Subcutaneous abdominal adipose tissue (tissue), 5 donors: ENCODE results near the gene DENND4A.
"Not testable (repeated sequence)": the region's sequence is repeated elsewhere in the genome, so short reads cannot be mapped to it uniquely, and the experiment has no call there.

Experiments
- H3K27ac ChIP-seq: one replicate; pipeline ENCODE4 v1.7.0; 2013; ENCODE audit warnings: low read depth, mild to moderate bottlenecking, inconsistent platforms, low read length, moderate library complexity
- H3K27me3 ChIP-seq, 5 donors: one replicate each; pipeline ENCODE4 v1.7.0; 2013; ENCODE audit warnings: low read length in 5 of 5, inconsistent platforms in 1 of 5; ENCODE audit not compliant: control insufficient read depth in 5 of 5, insufficient read depth in 4 of 5
- H3K36me3 ChIP-seq, 5 donors: one replicate each; pipeline ENCODE4 v1.7.0; 2013; ENCODE audit warnings: low read length in 5 of 5; ENCODE audit not compliant: control insufficient read depth in 5 of 5, insufficient read depth in 5 of 5
- H3K4me1 ChIP-seq, 5 donors: one replicate each; pipeline ENCODE4 v1.7.0; 2013; ENCODE audit warnings: low read length in 5 of 5, mild to moderate bottlenecking in 3 of 5, moderate library complexity in 1 of 5; ENCODE audit not compliant: control insufficient read depth in 5 of 5, insufficient read depth in 5 of 5
- H3K4me3 ChIP-seq, 5 donors: one replicate each; pipeline ENCODE4 v1.7.0; 2013; ENCODE audit warnings: low read length in 5 of 5, low read depth in 1 of 5
- H3K9ac ChIP-seq, 5 donors: one replicate each; pipeline ENCODE4 v1.7.0; 2013; ENCODE audit warnings: low read length in 5 of 5, mild to moderate bottlenecking in 4 of 5, moderate library complexity in 3 of 5
- H3K9me3 ChIP-seq, 5 donors: one replicate each; pipeline ENCODE4 v1.7.0; 2013; ENCODE audit warnings: low read length in 5 of 5; ENCODE audit not compliant: control insufficient read depth in 5 of 5
- donor health status: healthy.
- donor health status: healthy.
- donor health status: healthy.
- donor health status: healthy.
- donor health status: healthy.

DENND4A gene

DNA sequence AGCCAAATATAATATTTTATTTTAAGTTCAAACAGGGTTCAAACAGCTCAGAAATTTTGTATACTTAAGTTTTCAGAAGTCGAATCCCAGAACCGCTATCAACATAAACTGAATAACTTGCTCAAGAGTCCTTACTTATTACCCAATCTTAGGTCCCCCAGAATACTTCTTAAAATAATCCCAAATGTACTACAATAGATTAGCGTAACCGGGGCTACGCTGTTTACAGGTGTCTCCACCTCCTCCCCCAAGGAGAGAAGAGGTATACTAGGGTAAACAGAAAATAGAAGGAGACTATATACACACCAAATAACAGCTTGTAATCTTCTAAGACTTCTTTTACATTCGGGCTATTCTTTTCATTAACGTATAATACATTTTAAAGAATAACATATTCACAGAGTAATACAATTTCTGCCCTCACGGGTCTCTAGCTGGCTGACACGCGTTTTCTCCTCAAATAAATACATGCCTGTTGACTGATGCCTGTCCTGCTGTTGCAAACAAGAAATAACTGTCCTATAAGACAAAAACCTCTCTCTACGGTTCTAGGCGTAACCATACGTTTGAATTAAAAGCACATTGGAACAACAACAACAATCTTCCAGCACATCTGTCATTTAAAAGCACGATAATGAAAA, 1.3 kb downstream of the DENND4A start:
- Histone ChIP-seq H3K36me3 (no peaks in the 10 kb centered on the region), H3K9ac (peak overlapping the region; percentile 63 to 94 (median 91)), H3K27ac (peak overlapping the region; percentile 96), H3K4me3 (peak overlapping the region; percentile 68 to 90 (median 86)), H3K9me3 (no peaks in the 10 kb centered on the region), H3K4me1 (peaks cover 0 to 27% (median 22%) of the 10 kb centered on the region in 5 donors), H3K27me3 (no peaks in the 10 kb centered on the region)

DNA sequence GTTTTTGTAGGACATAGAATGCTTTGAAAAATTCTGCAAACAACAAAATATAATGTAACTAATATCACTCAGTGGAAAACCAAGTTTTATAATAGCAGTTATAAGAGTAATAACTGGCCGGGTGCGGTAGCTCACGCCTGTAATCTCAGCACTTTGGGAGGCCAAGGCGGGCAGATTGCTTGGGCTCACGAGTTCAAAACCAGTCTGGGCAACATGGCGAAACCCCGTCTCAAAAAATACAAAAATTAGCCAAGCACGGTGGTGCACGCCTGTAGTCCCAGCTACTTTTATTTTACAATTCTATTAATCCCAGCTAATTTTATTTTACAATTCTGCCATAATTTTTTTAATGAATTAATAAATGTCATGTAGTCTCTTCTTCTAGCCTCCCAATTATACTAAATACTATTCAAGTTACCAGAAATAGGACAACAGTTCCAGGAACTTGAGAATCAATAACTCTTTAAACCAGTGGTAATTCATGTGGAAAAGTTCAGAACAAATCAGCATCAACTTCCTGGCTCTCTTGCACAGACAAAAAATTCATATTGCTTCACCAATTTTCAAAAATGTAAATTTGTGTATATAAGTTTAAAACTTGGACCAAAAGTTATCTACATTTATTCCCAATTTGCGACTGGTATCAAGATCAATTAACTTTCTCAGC, 2.2 kb downstream of the DENND4A start:
- Histone ChIP-seq H3K27me3 (no peaks in the 10 kb centered on the region), H3K4me1 (peaks cover 0 to 27% (median 21%) of the 10 kb centered on the region in 5 donors), H3K36me3 (no peaks in the 10 kb centered on the region), H3K9ac (peak overlapping the region in 2 of 5 donors; percentile 84 to 94), H3K9me3 (no peaks in the 10 kb centered on the region), H3K27ac (peak overlapping the region; percentile 96), H3K4me3 (peak overlapping the region in 1 of 5 donors; percentile 71)

DNA sequence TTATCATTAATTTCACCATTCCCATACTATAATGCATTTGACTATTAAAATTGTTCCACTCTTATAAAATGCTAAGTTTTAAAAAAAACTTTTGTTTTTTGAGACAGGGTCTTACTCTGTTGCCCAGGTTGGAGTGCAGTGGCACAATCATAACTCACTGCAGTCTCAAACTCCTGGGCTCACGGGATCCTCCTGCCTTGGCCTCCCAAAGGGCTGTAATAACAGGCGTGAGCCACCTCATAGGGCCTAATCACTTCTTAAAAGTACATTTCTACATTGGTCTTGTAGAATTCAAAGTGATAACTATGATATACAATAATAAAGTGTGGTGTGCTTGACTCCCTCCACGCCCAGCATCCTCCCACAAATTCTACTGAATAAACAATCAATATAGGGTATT, 3.0 kb downstream of the DENND4A start:
- Histone ChIP-seq H3K9me3 (no peaks in the 10 kb centered on the region), H3K9ac (no peak overlapping the region), H3K27ac (no peak overlapping the region)

DNA sequence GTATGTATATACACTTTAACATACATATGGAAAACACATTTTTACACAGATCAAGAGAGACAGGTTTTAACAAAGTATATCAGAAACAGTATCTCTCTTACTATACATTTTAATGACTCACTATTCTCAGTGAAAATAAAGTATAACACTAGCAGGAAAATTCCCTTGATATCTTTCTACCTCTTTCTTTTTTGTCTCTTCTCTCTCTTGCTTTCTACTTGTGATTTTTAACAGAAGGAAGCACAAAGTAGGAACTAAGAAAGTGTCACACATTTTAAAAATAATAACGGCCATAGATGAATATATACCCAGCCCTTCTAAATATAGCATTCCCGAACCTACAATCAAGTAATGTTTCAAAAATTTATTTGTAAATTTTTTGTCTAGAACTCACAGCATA, 4.8 kb downstream of the DENND4A start:
- Histone ChIP-seq H3K36me3 (no peaks in the 10 kb centered on the region), H3K27me3 (no peaks in the 10 kb centered on the region), H3K9me3 (no peaks in the 10 kb centered on the region), H3K27ac (no peak overlapping the region), H3K4me1 (peaks cover 0 to 17% (median 13%) of the 10 kb centered on the region in 5 donors), H3K9ac (no peak overlapping the region), H3K4me3 (no peak overlapping the region)

More for the DNA sequence above, 3.0 kb downstream of the DENND4A start:
- Histone ChIP-seq H3K4me1 (peaks cover 0 to 27% (median 21%) of the 10 kb centered on the region in 5 donors), H3K4me3 (no peak overlapping the region), H3K36me3 (no peaks in the 10 kb centered on the region), H3K27me3 (no peaks in the 10 kb centered on the region)

DNA sequence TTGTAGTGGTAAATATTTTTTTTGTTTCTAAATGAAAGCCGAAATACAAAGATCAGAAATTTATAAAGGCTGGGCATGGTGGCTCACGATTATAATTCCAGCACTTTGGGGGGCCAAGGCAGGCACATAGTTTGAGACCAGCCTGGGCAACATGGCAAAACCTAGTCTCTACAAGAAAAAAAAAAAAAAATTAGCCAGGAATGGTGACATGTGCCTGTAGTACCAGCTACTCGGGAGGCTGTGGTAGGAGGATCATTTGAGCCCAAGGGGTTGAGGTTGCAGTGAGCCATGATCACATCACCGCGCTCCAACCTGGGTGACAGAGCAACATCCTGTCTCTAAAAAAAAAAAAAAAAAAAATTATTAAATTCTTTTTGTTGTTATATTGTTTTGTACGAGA, 6.9 kb downstream of the DENND4A start:
- Histone ChIP-seq H3K9me3 (no peaks in the 10 kb centered on the region), H3K36me3 (no peaks in the 10 kb centered on the region), H3K27ac (no peak overlapping the region), H3K4me3 (no peak overlapping the region), H3K4me1 (peaks cover 0 to 10% (median 5%) of the 10 kb centered on the region in 5 donors), H3K9ac (no peak overlapping the region), H3K27me3 (no peaks in the 10 kb centered on the region)

DNA sequence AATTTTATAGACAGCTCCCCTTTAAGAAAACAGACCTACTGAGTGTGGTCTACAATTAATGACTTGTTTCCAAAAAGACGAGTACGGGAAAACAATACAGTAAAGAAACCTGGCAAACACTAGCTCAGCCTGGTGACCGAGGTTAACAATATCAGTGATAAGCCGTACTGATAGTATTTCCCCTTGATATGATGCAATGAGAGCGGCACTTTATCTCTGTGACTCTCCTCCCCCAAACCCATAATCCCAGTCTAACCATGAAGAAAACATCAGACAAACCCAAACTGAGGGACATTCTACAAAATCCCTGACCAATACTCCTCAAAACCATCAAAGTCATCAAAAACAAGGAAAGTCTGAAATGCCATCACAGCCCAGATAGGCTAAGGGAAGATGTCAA, 8.2 kb downstream of the DENND4A start:
- Histone ChIP-seq H3K27ac (no peak overlapping the region), H3K4me1 (peaks cover 0 to 9% (median 2%) of the 10 kb centered on the region in 5 donors), H3K9me3 (no peaks in the 10 kb centered on the region), H3K4me3 (no peak overlapping the region), H3K36me3 (no peaks in the 10 kb centered on the region), H3K27me3 (no peaks in the 10 kb centered on the region), H3K9ac (no peak overlapping the region)

DNA sequence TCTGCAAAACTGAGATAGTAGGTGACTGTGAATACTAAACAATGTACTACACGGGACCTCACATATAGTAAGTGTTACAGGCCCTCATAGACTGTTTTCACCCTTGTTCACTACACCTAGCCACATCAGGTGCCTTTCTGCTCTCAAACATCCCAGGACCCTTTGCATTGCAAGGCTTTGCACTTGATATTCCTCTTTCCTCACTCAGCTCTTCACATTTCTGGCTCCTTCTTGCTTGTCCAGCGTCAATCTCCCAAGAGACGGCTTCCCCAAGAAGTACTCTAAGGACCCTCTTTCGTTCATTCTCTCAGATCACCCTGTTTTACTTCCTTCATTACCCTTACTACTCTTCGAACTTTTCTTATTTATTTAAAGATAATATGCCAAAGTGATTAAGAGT, 10.0 kb downstream of the DENND4A start:
- H3K27me3 ChIP-seq = no peaks in the 10 kb centered on the region
- no peak overlapping the region for H3K27ac ChIP-seq
- no peaks in the 10 kb centered on the region for H3K36me3 ChIP-seq
- H3K4me3 ChIP-seq = no peak overlapping the region
- H3K4me1 ChIP-seq = peaks cover 0 to under 1% (median 0%) of the 10 kb centered on the region in 5 donors
- H3K9ac ChIP-seq = no peak overlapping the region
- H3K9me3 ChIP-seq = no peaks in the 10 kb centered on the region

DNA sequence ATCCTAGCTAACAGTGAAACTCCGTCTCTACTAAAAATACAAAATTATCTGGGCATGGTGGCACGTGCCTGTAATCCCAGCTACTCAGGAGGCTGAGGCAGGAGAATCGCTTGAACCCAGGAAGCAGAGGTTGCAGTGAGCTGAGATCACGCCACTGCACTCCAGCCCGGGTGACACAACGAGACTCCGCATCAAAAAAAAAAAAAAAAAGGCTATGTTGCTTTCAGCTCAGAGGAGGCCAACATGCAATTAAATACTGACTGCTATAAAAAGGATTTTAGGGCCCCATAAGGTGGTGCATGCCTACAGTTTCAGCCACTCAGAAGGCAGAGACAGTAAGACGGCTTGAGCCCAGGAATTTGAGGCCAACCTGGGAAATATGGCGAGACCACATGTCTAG, 13.4 kb downstream of the DENND4A start:
- not testable (repeated sequence) for H3K4me1 ChIP-seq, H3K9ac ChIP-seq

DNA sequence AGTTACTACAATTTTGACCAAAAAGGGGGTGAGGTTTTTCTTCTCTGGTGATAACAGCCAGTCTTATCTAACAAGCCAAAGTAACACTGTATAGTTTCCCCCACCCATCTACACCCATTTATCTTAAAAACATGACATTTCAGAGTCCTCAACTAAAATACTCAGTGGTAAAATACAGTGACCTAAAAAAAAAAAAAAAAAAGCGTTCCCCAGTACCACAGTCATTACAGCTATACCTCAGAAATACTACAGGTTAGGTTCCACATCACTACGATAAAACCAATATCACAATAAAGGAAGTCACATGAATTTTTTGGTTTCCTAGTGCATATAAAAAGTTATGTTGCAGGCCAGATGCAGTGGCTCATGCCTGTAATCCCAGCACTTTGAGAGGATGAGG, 13.8 kb downstream of the DENND4A start:
- no peaks in the 10 kb centered on the region for H3K9me3 ChIP-seq
- H3K4me1 ChIP-seq = no peaks in the 10 kb centered on the region
- no peak overlapping the region for H3K27ac ChIP-seq
- no peak overlapping the region for H3K9ac ChIP-seq
- no peak overlapping the region for H3K4me3 ChIP-seq
- H3K27me3 ChIP-seq = no peaks in the 10 kb centered on the region
- H3K36me3 ChIP-seq = no peaks in the 10 kb centered on the region

More for the DNA sequence above, 13.4 kb downstream of the DENND4A start:
- not testable (repeated sequence) for H3K27ac ChIP-seq, H3K4me3 ChIP-seq, H3K36me3 ChIP-seq, H3K9me3 ChIP-seq, H3K27me3 ChIP-seq

DNA sequence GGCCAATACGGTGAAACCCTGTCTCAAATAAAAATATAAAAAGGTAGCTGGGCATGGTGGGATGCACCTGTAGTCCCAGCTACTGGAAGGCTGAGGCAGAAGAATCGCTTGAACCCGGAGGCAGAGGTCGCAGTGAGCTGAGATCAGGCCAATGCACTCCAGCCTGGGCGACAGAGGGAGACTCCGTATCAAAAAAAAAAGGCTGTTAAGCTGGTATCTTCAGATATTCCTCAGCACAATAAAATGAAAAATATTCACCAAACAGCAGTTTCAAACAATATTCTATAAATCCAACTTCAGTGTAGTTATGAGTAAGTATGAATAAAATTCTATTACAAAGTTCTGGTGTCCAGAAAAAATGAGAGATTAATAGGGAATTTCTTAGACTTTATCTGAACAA, 14.2 kb downstream of the DENND4A start:
- no peak overlapping the region for H3K9ac ChIP-seq

More for the DNA sequence above, 14.2 kb downstream of the DENND4A start:
- Histone ChIP-seq H3K36me3 (no peaks in the 10 kb centered on the region), H3K4me3 (no peak overlapping the region), H3K27ac (no peak overlapping the region), H3K9me3 (no peaks in the 10 kb centered on the region), H3K4me1 (no peaks in the 10 kb centered on the region), H3K27me3 (no peaks in the 10 kb centered on the region)
